IPS-20b (cell line): ENCODE data around the gene TRIM44.
"Not testable (repeated sequence)": the region's sequence is repeated elsewhere in the genome, so short reads cannot be mapped to it uniquely, and the experiment has no call there.

Experiments
- H3K27ac ChIP-seq: one replicate; pipeline ENCODE4 v1.5.1; 2013; ENCODE audit warnings: low read length
- H3K27me3 ChIP-seq: 2 replicates; pipeline ENCODE4 v1.6.1; 2013; ENCODE audit warnings: mild to moderate bottlenecking, low read length, inconsistent platforms; ENCODE audit not compliant: insufficient read depth
- H3K36me3 ChIP-seq: 2 replicates; pipeline ENCODE4 v1.6.1; 2013; ENCODE audit warnings: low read depth, mild to moderate bottlenecking, inconsistent platforms, low read length, moderate library complexity; ENCODE audit not compliant: insufficient read depth
- H3K4me1 ChIP-seq: 2 replicates; pipeline ENCODE4 v1.6.1; 2013; ENCODE audit warnings: mild to moderate bottlenecking, control low read depth, inconsistent platforms, low read length, moderate library complexity; ENCODE audit not compliant: insufficient read depth
- H3K4me3 ChIP-seq: 2 replicates; pipeline ENCODE4 v1.5.1; 2013; ENCODE audit warnings: mild to moderate bottlenecking, low read length, inconsistent platforms
- H3K9ac ChIP-seq: 2 replicates; pipeline ENCODE4 v1.6.1; 2013; ENCODE audit warnings: low read depth, mild to moderate bottlenecking, inconsistent platforms, low read length, moderate library complexity
- H3K9me3 ChIP-seq: 2 replicates; pipeline ENCODE4 v1.6.1; 2013; ENCODE audit warnings: mild to moderate bottlenecking, low read depth, low read length, inconsistent platforms; ENCODE audit not compliant: insufficient read depth

Gene TRIM44

DNA sequence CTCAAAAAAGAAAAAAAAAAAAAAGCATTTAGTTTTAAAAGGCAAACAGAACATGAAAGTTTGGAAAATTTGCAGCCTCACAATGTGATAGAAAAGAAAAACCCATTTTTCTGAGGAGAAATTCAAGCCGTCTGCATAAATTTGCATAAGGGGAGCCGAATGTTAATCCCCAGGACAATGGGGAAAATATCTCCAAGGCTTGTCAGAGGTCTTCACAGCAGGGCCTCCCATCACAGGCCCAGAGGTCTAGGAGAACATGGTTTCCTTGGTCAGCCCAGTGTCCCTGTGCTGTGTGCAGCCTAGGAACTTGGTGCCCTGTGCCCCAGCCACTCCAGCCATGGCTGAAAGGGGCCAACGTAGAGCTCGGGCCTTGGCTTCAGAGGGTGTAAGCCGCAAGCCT lies 109.1 kb downstream of the TRIM44 start:
- Histone ChIP-seq H3K9ac (no peak overlapping the region), H3K4me3 (no peak overlapping the region), H3K4me1 (no peaks in the 10 kb centered on the region), H3K9me3 (peaks cover 12% of the 10 kb centered on the region), H3K27me3 (no peaks in the 10 kb centered on the region), H3K36me3 (no peaks in the 10 kb centered on the region), H3K27ac (no peak overlapping the region)

DNA sequence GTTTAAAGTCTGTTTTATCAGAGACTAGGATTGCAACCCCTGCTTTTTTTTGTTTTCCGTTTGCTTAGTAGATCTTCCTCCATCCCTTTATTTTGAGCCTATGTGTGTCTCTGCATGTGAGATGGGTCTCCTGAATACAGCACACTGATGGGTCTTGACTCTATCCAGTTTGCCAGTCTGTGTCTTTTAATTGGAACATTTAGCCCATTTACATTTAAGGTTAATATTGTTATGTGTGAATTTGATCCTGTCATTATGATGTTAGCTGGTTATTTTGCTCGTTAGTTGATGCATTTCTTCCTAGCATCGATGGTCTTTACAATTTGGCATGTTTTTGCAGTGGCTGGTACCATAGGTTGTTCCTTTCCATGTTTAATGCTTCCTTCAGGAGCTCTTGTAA lies 114.7 kb downstream of the TRIM44 start:
- H3K27ac ChIP-seq, H3K36me3 ChIP-seq, H3K27me3 ChIP-seq, H3K4me3 ChIP-seq, H3K9ac ChIP-seq, H3K4me1 ChIP-seq, H3K9me3 ChIP-seq: not testable (repeated sequence)

DNA sequence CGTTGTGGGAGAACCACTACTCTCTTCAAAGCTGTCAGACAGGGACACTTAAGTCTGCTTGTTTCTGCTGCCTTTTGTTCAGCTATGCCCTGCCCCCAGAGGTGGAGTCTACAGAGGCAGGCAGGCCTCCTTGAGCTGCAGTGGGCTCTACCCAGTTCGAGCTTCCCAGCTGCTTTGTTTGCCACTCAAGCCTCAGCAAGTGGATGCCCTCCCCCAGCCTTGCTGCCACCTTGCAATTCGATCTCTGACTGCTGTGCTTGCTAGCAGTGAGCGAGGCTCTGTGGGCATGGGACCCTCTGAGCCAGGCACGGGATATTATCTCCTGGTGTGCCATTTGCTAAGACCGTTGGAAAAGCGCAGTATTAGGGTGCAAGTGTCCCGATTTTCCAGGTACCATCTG lies 116.4 kb downstream of the TRIM44 start:
- H3K4me3 ChIP-seq, H3K9ac ChIP-seq, H3K9me3 ChIP-seq, H3K36me3 ChIP-seq, H3K27ac ChIP-seq, H3K4me1 ChIP-seq, H3K27me3 ChIP-seq: not testable (repeated sequence)

DNA sequence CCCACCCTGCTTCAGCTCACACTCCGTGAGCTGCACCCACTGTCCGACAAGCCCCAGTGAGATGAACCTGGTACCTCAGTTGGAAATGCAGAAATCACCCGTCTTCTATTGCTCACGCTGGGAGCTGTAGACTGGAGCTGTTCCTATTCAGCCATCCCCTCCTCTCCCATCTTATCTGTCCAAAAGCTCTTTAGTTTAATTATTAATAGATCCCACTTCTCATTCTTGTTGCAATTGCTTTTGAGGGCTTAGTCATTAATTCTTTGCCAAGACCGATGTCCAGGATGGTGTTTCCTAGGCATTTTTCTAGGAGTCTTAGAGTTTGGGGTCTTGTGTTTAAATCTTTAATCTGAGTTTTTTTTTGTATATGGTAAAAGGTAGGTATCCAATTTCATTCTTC lies 116.8 kb downstream of the TRIM44 start:
- Histone ChIP-seq H3K27ac (no peak overlapping the region), H3K27me3 (no peaks in the 10 kb centered on the region), H3K4me1 (0 out of 2 replicates have a peak, but pooled peaks cover 5% of the 10 kb centered on the region), H3K9me3 (peaks cover 3% of the 10 kb centered on the region; the same call in 1 of the 2 replicates), H3K36me3 (no peaks in the 10 kb centered on the region), H3K9ac (no peak overlapping the region), H3K4me3 (no peak overlapping the region)

DNA sequence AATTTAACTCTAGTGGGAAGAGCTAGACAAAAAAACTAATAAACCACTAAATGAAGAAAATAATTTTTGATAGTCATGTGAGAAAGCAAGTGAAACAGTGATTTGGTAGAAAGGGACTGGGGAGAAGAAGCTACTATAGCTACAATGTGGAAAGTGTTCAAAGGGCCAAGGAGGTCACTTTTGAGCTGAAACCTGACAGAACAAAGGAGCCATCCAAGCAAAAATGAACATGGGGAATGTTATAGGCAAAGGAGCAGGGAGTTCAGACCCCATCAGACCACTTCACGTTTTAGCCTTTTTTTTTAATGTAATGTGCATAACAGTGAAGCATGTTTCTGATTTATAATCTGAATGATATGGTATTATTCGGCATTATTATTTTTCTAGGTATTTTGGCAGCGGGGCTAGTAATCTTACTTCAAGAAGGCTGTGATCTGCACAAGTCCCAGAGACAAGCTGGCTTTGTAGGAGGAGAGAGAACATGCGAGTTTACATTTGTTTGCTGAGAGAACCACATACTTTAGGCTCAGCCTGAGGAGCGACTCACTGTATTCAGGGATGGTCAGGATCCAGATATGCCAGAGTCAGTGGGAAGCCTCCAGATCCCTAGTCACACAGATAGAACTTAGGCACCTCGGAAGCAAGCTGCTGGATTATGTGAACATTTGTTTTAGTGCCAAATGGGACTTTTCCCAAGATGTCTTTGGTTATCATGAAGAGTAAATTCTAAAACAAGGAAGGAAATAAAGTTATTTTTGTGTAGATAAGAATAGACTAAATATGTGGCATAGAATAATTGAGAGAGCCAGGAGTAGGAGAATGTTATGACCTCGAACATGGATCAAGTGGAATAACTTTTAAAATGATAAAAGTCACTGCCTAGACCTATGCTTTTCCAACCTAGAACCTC lies 118.6 kb downstream of the TRIM44 start:
- H3K27me3 ChIP-seq = no peaks in the 10 kb centered on the region
- no peaks in the 10 kb centered on the region for H3K36me3 ChIP-seq
- H3K9me3 ChIP-seq = peaks cover 3% of the 10 kb centered on the region; the same call in 1 of the 2 replicates
- no peak overlapping the region for H3K4me3 ChIP-seq
- H3K4me1 ChIP-seq = 0 out of 2 replicates have a peak, but pooled peaks cover 5% of the 10 kb centered on the region
- H3K9ac ChIP-seq = no peak overlapping the region
- H3K27ac ChIP-seq = no peak overlapping the region

DNA sequence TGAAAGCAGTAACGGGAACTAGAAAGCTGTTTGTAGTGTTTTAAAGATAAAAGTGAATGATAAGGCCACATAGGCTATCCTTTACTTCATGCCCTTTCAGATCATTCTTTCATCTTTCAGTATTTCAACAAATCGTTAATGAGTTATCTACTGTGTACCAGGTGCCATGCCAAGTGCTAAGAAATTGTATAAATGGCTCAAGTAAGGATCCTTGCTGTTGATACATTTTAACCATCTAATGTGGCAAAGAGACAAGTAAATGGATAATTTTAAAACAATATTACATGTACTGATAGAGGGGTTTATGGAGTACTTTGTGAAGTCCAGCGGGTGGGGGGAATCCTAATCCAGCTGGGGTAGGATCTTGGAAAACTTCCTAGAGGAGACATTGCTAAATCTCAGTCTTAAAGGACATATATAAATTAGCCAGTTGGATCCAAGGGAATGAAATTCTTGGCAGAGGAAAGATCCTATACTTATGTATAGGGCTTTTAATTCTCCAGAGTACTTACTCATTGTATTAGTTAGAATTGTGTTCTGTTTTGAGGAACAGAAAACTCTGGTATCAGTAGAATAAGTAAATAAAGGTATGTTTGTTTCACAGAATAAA lies 119.4 kb downstream of the TRIM44 start:
- Histone ChIP-seq H3K9me3 (peaks cover 3% of the 10 kb centered on the region; the same call in 1 of the 2 replicates), H3K4me1 (0 out of 2 replicates have a peak, but pooled peaks cover 5% of the 10 kb centered on the region), H3K4me3 (no peak overlapping the region), H3K36me3 (no peaks in the 10 kb centered on the region), H3K9ac (no peak overlapping the region), H3K27ac (no peak overlapping the region), H3K27me3 (no peaks in the 10 kb centered on the region)

DNA sequence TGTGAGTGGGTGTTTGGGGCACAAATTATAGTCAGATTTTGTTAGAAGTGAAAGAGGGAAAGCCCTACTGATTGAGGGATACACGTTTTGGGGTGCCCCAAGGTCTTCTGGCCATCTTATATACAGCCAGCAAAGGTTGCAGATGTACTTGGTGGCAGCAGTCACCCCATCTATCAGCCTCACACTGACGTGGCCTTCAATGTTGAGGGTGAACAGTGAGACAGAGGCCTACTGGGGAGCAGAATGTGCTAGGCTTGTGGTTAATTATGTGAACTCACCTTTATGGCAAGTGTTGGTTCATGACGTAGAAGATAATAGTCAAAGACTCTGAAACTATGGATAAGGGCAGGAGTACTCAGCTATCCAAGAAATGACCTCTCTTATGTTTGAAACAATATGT lies 121.2 kb downstream of the TRIM44 start:
- Histone ChIP-seq H3K9ac (no peak overlapping the region), H3K4me1 (0 out of 2 replicates have a peak, but pooled peaks cover 5% of the 10 kb centered on the region), H3K27me3 (no peaks in the 10 kb centered on the region), H3K9me3 (peaks cover 3% of the 10 kb centered on the region; the same call in 1 of the 2 replicates), H3K27ac (no peak overlapping the region), H3K4me3 (no peak overlapping the region), H3K36me3 (no peaks in the 10 kb centered on the region)

DNA sequence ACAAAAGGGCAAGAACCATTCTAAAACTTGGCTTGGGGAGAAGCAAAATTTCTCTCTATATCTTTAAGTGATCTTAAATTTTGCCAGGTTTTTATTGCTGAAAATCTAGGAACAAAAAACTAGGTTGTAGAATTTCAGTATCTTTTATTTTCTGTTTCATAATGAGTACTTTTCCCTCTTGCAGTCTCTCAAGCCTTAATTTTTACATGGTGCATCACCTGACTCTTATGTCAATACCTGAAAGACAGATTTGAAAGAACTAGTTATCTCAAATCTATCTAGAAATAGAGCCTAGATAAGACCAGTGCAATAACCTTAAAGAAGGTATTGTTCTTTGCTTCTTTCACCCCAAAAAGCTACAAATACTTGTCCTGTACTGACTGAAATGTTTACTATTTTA lies 122.1 kb downstream of the TRIM44 start:
- no peaks in the 10 kb centered on the region for H3K27me3 ChIP-seq
- H3K9me3 ChIP-seq = no peaks in the 10 kb centered on the region
- H3K36me3 ChIP-seq = no peaks in the 10 kb centered on the region
- H3K4me1 ChIP-seq = 0 out of 2 replicates have a peak, but pooled peaks cover 5% of the 10 kb centered on the region
- no peak overlapping the region for H3K9ac ChIP-seq
- no peak overlapping the region for H3K27ac ChIP-seq
- H3K4me3 ChIP-seq = no peak overlapping the region

DNA sequence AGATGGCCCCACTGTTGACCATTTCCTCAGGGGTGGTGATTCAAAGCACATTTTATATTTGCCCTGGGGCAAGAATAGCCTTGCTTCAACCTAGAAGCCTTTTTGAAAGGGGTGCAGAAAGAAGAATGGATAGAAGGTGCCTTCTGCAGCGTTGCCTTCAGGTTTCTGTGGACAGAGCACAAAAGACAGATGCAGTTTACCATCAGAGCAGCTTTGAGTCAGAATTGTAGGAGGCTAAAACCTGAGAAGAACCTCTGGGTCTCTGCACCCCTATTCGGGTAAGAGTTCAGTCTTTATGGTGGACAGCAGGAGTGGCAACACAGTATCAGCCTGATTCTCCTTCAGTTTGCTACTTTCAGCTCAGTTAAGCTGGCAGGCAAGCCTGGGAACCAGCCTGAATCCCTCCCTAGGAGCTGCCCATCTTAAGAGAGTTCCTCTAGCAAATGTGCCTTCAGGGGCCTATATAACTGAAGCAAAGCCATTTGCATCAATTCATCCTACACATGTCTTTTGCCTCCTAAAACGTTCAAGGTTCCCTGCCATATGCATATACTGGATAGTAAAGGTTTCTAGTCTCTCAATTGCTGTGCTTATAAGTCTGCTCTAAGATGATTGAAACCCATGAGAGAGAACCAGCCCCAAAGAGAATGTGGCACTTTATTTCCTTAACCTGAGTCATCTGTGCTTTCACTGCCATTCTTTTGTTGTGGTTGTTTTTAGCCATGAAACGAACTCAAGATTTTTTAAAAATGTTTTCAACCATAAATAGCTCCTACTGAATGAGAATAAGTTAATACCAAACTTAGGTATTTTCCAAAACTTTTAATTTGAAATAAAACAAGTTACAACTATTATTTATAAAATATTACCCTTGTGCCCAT lies 123.0 kb downstream of the TRIM44 start:
- H3K4me1 ChIP-seq = 0 out of 2 replicates have a peak, but pooled peaks cover 5% of the 10 kb centered on the region
- no peak overlapping the region for H3K9ac ChIP-seq
- no peaks in the 10 kb centered on the region for H3K36me3 ChIP-seq
- H3K27ac ChIP-seq = no peak overlapping the region
- no peaks in the 10 kb centered on the region for H3K27me3 ChIP-seq
- H3K4me3 ChIP-seq = no peak overlapping the region
- no peaks in the 10 kb centered on the region for H3K9me3 ChIP-seq

DNA sequence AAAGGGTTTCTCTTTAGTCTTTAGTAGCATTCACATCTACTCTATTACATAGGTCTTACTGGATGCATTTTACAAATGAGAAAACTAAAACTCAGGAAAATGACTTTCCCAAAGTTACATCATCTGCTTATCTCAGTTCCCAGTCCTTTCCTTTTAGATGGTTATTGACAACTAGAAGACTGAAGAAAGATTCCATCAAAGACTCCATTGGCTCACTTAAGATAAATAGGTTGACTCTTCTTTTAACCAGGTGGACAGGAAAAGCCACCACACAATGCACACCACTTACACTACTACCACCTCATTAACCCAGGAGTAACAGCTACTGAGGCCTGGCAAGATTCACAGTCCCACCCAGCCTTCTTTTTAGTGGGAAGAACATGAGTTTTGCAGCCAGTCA lies 123.6 kb downstream of the TRIM44 start:
- Histone ChIP-seq H3K4me1 (0 out of 2 replicates have a peak, but pooled peaks cover 4% of the 10 kb centered on the region), H3K9ac (no peak overlapping the region), H3K36me3 (no peaks in the 10 kb centered on the region), H3K27me3 (no peaks in the 10 kb centered on the region), H3K4me3 (no peak overlapping the region), H3K27ac (no peak overlapping the region), H3K9me3 (no peaks in the 10 kb centered on the region)

DNA sequence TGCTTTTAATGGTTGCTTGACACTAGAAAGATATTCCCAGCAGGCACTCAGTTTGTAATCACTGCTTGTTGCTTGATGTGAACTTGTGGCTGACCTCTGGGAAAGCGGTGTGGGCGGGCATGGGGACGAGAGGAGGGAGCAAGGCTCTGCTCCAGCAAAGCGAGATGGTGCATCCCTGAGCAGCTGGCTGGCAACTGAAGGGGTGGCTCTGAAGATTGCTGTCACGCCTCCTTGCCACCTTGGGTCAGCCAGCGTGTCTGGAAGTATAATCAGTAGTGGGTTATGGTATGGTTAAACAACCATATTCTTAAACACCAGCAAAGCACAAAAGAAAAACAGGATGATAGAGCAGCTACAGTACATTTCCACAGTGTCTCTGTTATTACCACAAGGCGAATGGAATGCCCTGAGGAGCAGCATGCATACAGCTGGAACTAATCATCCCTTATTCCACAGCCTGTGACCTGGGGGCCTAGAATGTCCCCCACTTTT lies 124.5 kb downstream of the TRIM44 start:
- H3K27me3 ChIP-seq = no peaks in the 10 kb centered on the region
- H3K9ac ChIP-seq = no peak overlapping the region
- H3K9me3 ChIP-seq = no peaks in the 10 kb centered on the region
- H3K27ac ChIP-seq = no peak overlapping the region
- H3K4me3 ChIP-seq = no peak overlapping the region
- no peaks in the 10 kb centered on the region for H3K36me3 ChIP-seq
- no peaks in the 10 kb centered on the region for H3K4me1 ChIP-seq
